WTC11 (cell line): Measurements from ENCODE around the gene FAM217B. TPM values are rescaled to one million over a fixed set of nuclear protein-coding genes. Genes with fewer than 3 reads are reported as not detected.

Experiments
- ATAC-seq: fragments of 200-7000 bp; cut with Tn5 transposase; 2 replicates; pipeline ENCODE4 v1.10.0; 2021; ENCODE audit warnings: mild to moderate bottlenecking, moderate library complexity
- Bru-seq: library from RNA; stranded (reverse); fragments of 400-500 nt; gene quantifications from one replicate; lab custom pipeline; 2021; lab: Mats Ljungman, UMichigan
- CTCF ChIA-PET: fragments of 300-600 bp; sonication (Branson Sonifier 250); formaldehyde crosslinking; loops from one replicate; lab custom pipeline; 2021; ENCODE audit warnings: antibody characterized with exemption; lab: Charles Lee
- POLR2A ChIA-PET: fragments of 350-600 bp; sonication (Branson Sonifier 250); formaldehyde crosslinking; loops from one replicate; lab custom pipeline; 2021; ENCODE audit warnings: antibody characterized with exemption; lab: Charles Lee
- DNase-seq: peaks from one replicate; pipeline ENCODE4 v3.0.0; 2021; ENCODE audit warnings: low spot score
- H3K27ac Mint-ChIP-seq: 2 replicates; pipeline ENCODE4 v1.8.0; 2021; ENCODE audit warnings: mixed read lengths
- H3K27me3 Mint-ChIP-seq: 2 replicates; pipeline ENCODE4 v1.8.0; 2021; ENCODE audit warnings: low read depth, mild to moderate bottlenecking, moderate library complexity, mixed read lengths
- H3K36me3 Mint-ChIP-seq: 2 replicates; pipeline ENCODE4 v1.8.0; 2021; ENCODE audit warnings: mixed read lengths
- H3K4me1 Mint-ChIP-seq: 2 replicates; pipeline ENCODE4 v1.8.0; 2022; ENCODE audit warnings: mixed read lengths
- H3K4me3 Mint-ChIP-seq: 2 replicates; pipeline ENCODE4 v1.8.0; 2021; ENCODE audit warnings: mild to moderate bottlenecking, moderate library complexity, mixed read lengths
- H3K9me3 Mint-ChIP-seq: 2 replicates; pipeline ENCODE4 v1.8.0; 2021; ENCODE audit warnings: mixed read lengths
- ATF2 ChIP-seq: sonication (generic); formaldehyde crosslinking; IDR thresholded peaks from 2 replicates; pipeline ENCODE4 v1.8.1; 2022; ENCODE audit warnings: low read depth, missing genetic modification reagents, borderline replicate concordance
- ATF6 ChIP-seq: sonication (generic); formaldehyde crosslinking; IDR thresholded peaks from 2 replicates; pipeline ENCODE4 v1.8.1; 2023; ENCODE audit warnings: mild to moderate bottlenecking, missing genetic modification reagents
- CREM ChIP-seq: sonication (generic); formaldehyde crosslinking; IDR thresholded peaks from 2 replicates; pipeline ENCODE4 v1.8.1; 2022; ENCODE audit warnings: mild to moderate bottlenecking, missing genetic modification reagents, moderate library complexity
- E2F1 ChIP-seq: sonication (generic); formaldehyde crosslinking; IDR thresholded peaks from 2 replicates; pipeline ENCODE4 v1.8.0; 2022; ENCODE audit warnings: mild to moderate bottlenecking, missing genetic modification reagents
- ESRRA ChIP-seq: sonication (generic); formaldehyde crosslinking; IDR thresholded peaks from 2 replicates; pipeline ENCODE4 v1.8.1; 2022; ENCODE audit warnings: mild to moderate bottlenecking, missing genetic modification reagents, borderline replicate concordance
- FOXJ3 ChIP-seq: sonication (generic); formaldehyde crosslinking; IDR thresholded peaks from 2 replicates; pipeline ENCODE4 v1.9.0; 2021; ENCODE audit warnings: missing genetic modification reagents, mild to moderate bottlenecking, borderline replicate concordance
- GABPB1 ChIP-seq: sonication (generic); formaldehyde crosslinking; IDR thresholded peaks from 2 replicates; pipeline ENCODE4 v1.8.1; 2023; ENCODE audit warnings: mild to moderate bottlenecking, missing genetic modification reagents
- HMGXB4 ChIP-seq: sonication (generic); formaldehyde crosslinking; IDR thresholded peaks from 2 replicates; pipeline ENCODE4 v1.8.1; 2023; ENCODE audit warnings: mild to moderate bottlenecking, moderate library complexity, missing genetic modification reagents
- IRF1 ChIP-seq: sonication (generic); formaldehyde crosslinking; IDR thresholded peaks from 2 replicates; pipeline ENCODE4 v1.8.0; 2023; ENCODE audit warnings: missing genetic modification reagents
- IRF2 ChIP-seq: sonication (generic); formaldehyde crosslinking; IDR thresholded peaks from 2 replicates; pipeline ENCODE4 v1.8.0; 2022; ENCODE audit warnings: low read depth, missing genetic modification reagents, borderline replicate concordance
- MAX ChIP-seq: sonication (generic); formaldehyde crosslinking; IDR thresholded peaks from 2 replicates; pipeline ENCODE4 v1.8.0; 2022; ENCODE audit warnings: mild to moderate bottlenecking, missing genetic modification reagents
- NFATC4 ChIP-seq: fragments of 250-450 bp; sonication (Bioruptor Pico); IDR thresholded peaks from 2 replicates; pipeline ENCODE4 v1.9.0; 2021; ENCODE audit warnings: mild to moderate bottlenecking
- NR2C2 ChIP-seq: sonication (generic); formaldehyde crosslinking; IDR thresholded peaks from 2 replicates; pipeline ENCODE4 v1.8.0; 2022; ENCODE audit warnings: mild to moderate bottlenecking, missing genetic modification reagents
- NR3C1 ChIP-seq: sonication (generic); formaldehyde crosslinking; conservative IDR thresholded peaks from 2 replicates; pipeline ENCODE4 v1.8.1; 2023; ENCODE audit warnings: low read depth, mild to moderate bottlenecking, missing genetic modification reagents
- PREB ChIP-seq: sonication (generic); formaldehyde crosslinking; IDR thresholded peaks from 2 replicates; pipeline ENCODE4 v1.8.1; 2022; ENCODE audit warnings: mild to moderate bottlenecking, missing genetic modification reagents, moderate library complexity, borderline replicate concordance
- SP1 ChIP-seq: sonication (generic); formaldehyde crosslinking; conservative IDR thresholded peaks from 2 replicates; pipeline ENCODE4 v1.8.1; 2022; ENCODE audit warnings: missing genetic modification reagents
- TEAD4 ChIP-seq: sonication (generic); formaldehyde crosslinking; IDR thresholded peaks from 2 replicates; pipeline ENCODE4 v1.8.0; 2022; ENCODE audit warnings: mild to moderate bottlenecking, missing genetic modification reagents
- ZNF281 ChIP-seq: sonication (generic); formaldehyde crosslinking; IDR thresholded peaks from 2 replicates; pipeline ENCODE4 v1.8.0; 2023; ENCODE audit warnings: mild to moderate bottlenecking, missing genetic modification reagents
- ZNF425 ChIP-seq: fragments of 250-450 bp; sonication (Bioruptor Pico); conservative IDR thresholded peaks from 2 replicates; pipeline ENCODE4 v1.9.0; 2021; ENCODE audit warnings: mild to moderate bottlenecking
- long read RNA-seq, 3 experiments: library from RNA in 1 of 3; library from capped mRNA in 1 of 3; library from polyadenylated mRNA in 1 of 3; unstranded in 2 of 3; stranded (forward) in 1 of 3; transcript quantifications; one replicate each; pipeline ENCODE4 v2.0.0, GENCODE V29; 2021
- total RNA-seq: library from RNA; stranded (reverse); gene quantifications from 3 replicates; pipeline ENCODE4 v1.2.3, GENCODE V29; 2021

Gene FAM217B
- 14.8 to 17.9 TPM (median 16.0 TPM) in 3 replicates for total RNA-seq
- percentile 86 among the genes with signal in this experiment for Bru-seq, nascent RNA
- long read RNA-seq, experiment 1, full-length matches to known transcripts = 48 of 60 reads
- long read RNA-seq, experiment 1, partial matches to known transcripts = 1 of 60 reads
- long read RNA-seq, experiment 1, other reads (novel, unspliced or antisense) = 11 of 60 reads
- long read RNA-seq, experiment 2, full-length matches to known transcripts = 6 of 20 reads
- long read RNA-seq, experiment 2, partial matches to known transcripts = 12 of 20 reads
- long read RNA-seq, experiment 2, other reads (novel, unspliced or antisense) = 2 of 20 reads
- long read RNA-seq, experiment 3, full-length matches to known transcripts = 2 of 3 reads
- long read RNA-seq, experiment 3, partial matches to known transcripts = 0 of 3 reads
- long read RNA-seq, experiment 3, other reads (novel, unspliced or antisense) = 1 of 3 reads

- Mint-ChIP-seq H3K27ac (peak within 1 kb of the TSS; percentile 97), H3K27me3 (peaks cover 37% of the 10 kb centered on the region), H3K4me1 (peaks cover 7% of the 10 kb centered on the region), H3K36me3 (peaks cover 16% of the 10 kb centered on the region), H3K4me3 (peak within 1 kb of the TSS; percentile 86), H3K9me3 (peaks cover 7% of the 10 kb centered on the region)
- ATAC-seq = peak; percentile 93
- DNase-seq = peak; percentile 91
- CTCF ChIA-PET = interaction anchor here (0.6 to 2.1 kb wide), 7 partner anchors 15 to 157 kb away, joined by 3 to 13 read pairs (median 4); no protein-coding TSS in a partner anchor
- POLR2A ChIA-PET = interaction anchor here (1.1 kb wide), 1 partner anchor 54 kb away, joined by 5 read pairs; no protein-coding TSS in a partner anchor
- TF ChIP-seq ZNF425 (CRISPR knock-in tag) (no peak), ZNF281 (CRISPR knock-in tag) (no peak), NR3C1 (no peak), TEAD4 (CRISPR knock-in tag) (no peak), IRF1 (0 out of 2 replicates have a peak, but pooled peaks have one; percentile 36), PREB (CRISPR knock-in tag) (peak; percentile 35; the same call in 1 of the 2 replicates), ATF6 (no peak), NFATC4 (no peak), NR2C2 (CRISPR knock-in tag) (no peak), ATF2 (CRISPR knock-in tag) (no peak), MAX (CRISPR knock-in tag) (peak; percentile 58; the same call in 1 of the 2 replicates), IRF2 (CRISPR knock-in tag) (no peak), HMGXB4 (CRISPR knock-in tag) (no peak), FOXJ3 (CRISPR knock-in tag) (no peak), GABPB1 (peak; percentile 58), E2F1 (CRISPR knock-in tag) (no peak), SP1 (CRISPR knock-in tag) (peak; percentile 54), CREM (CRISPR knock-in tag) (0 out of 2 replicates have a peak, but pooled peaks have one; percentile 35), ESRRA (CRISPR knock-in tag) (no peak)
These were observed at the start of gene FAM217B, which contains the start of gene PPP1R3D for GRCh38 chr20:59940129-59940955. FAM217B (plus strand) TSS chr20:59940389; CDS start chr20:59943944, 3,555 bp downstream. PPP1R3D (minus strand) TSS chr20:59940305; CDS start chr20:59939931, 374 bp downstream.
